Stimulated activated naive CD4-positive, alpha-beta T cell treated with Interleukin-2 at 50 U/mL for 16 hours (primary cell): ENCODE data around the gene SLC22A6.

Experiments used
- DNase-seq: peaks from one replicate; lab custom pipeline; 2025; lab: John Stamatoyannopoulos, UW

SLC22A6 gene, protein sequence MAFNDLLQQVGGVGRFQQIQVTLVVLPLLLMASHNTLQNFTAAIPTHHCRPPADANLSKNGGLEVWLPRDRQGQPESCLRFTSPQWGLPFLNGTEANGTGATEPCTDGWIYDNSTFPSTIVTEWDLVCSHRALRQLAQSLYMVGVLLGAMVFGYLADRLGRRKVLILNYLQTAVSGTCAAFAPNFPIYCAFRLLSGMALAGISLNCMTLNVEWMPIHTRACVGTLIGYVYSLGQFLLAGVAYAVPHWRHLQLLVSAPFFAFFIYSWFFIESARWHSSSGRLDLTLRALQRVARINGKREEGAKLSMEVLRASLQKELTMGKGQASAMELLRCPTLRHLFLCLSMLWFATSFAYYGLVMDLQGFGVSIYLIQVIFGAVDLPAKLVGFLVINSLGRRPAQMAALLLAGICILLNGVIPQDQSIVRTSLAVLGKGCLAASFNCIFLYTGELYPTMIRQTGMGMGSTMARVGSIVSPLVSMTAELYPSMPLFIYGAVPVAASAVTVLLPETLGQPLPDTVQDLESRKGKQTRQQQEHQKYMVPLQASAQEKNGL

DNA sequence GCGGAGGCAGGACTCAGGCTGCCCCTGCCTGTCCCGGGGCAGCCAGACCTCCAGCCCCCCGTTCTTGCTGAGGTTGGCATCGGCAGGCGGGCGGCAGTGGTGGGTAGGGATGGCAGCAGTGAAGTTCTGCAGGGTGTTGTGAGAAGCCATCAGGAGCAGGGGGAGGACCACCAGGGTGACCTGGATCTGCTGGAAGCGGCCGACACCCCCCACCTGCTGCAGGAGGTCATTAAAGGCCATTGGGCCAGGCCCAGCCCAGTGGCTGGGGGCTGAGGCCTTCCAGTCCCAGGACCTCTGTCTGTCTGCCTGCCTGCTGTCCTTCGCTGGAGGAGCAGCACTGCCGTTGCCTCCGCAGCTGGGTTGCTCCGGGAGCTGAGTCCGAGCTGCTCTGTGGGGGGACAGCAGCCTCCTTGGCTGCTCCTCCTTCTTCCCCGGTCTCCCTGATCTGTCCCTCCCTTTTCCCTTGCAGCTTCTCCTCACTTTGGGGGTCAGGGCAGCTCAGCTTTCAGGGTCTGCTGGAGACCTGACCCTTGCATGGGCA is at the start of gene SLC22A6:
SLC22A6 (minus strand) TSS at position 517 of the 541 bp plus-strand sequence; CDS start at position 240, 277 bp downstream.
- no peak for DNase-seq

DNA sequence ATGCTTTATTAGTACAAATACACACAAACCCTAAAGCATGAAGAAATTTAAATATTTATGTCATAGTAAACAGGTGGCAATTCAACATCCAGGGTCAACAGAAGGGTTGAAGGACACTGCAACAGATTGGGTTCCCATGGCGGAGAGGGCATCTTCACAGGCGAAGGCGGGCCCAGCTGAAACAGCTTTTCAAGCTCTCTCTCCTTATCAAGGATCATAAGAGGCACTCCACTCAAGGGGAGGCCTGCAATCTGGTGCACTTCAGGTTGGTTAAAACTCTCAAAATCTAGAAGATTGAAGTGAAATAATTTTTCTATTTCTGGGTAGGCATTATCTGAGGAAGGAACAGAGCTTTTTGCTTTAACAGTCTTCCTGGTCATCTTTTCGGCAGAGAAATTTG is 47.7 kb upstream of the SLC22A6 start:
- no peak for DNase-seq

DNA sequence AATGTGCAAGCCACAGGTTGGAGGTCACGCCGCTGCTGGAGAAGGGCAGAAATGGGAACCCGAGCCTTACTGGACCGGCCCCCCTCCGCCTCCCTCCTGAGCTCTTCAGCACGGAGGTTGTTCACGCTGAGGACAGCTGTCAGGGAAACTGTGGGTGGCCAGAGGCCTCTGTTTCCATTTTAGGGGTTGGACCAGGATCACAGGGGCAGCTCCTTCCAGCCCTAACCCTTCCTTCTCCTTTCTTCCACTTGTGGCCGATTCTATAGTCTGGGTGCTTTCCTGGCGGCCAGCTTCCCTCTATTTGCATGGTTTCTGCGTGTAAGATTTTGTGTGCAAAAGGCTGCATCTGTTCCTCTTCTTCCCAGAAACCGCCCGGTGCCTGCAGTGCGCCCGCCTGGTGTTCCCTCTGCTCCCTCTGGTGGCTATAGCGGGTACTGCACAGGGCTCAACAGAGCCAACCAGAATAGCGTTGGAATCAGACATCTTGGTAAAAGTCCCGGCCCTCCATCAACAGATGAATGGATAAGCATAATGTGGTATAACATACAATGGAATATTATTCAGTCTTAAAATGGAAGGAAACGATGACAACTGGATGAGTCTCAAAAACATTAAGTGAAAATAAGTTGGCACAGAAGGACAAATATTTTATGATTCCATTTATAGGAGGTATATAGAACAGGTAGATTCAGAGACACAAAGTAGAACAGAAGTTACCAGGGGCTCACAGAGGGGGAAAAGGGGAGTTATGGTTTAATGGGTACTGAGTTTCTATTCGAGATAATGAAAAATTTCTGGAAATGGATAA is 39.3 kb upstream of the SLC22A6 start:
- peak; percentile 75 for DNase-seq

DNA sequence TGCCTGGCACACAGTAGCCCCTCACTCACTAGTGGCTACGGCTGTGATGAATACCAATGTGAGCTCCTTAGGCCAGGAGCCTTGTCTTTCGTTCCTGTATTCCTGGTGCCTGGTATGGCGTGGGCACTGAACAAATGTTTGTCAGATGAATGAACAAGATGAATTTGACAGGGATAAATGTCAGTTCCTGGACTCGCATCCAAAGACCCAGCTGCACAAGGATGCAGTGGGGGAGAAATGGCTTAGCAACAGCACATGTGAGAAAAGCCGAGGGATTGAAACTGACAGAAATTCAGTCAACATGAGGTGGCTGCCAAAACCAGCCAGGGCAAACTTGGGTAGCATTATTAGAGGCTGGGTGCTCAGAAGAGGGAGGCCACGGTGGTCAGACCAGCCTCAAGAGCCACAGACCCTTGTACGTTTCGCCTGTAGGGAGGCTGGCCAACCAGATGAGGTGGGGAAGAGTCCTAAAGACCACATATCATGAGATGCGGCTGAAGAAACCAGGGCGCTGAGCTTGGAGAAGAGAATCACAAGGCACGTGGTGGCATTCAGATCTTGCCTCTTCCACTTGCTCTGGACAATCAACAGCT is 38.6 kb upstream of the SLC22A6 start:
- no peak for DNase-seq

DNA sequence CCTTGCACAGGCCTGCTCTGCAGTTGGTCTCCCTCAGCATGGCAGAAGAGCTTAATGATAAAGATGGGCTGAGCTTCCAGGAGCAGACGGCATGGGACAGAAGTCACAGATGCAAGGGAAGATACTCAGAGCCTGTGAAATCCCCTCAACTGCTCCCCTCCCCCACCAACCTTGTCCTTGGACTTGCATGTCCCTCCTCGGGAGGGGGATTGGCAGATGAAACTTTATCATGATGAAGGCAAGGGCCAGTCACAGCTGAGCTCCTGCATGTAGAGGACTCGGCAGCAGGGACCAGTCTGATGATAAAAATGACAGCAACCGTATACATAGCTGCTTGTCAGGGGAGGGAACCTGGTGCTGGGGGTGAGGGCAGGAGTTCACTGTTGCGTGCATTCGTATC is 37.7 kb upstream of the SLC22A6 start:
- no peak for DNase-seq

DNA sequence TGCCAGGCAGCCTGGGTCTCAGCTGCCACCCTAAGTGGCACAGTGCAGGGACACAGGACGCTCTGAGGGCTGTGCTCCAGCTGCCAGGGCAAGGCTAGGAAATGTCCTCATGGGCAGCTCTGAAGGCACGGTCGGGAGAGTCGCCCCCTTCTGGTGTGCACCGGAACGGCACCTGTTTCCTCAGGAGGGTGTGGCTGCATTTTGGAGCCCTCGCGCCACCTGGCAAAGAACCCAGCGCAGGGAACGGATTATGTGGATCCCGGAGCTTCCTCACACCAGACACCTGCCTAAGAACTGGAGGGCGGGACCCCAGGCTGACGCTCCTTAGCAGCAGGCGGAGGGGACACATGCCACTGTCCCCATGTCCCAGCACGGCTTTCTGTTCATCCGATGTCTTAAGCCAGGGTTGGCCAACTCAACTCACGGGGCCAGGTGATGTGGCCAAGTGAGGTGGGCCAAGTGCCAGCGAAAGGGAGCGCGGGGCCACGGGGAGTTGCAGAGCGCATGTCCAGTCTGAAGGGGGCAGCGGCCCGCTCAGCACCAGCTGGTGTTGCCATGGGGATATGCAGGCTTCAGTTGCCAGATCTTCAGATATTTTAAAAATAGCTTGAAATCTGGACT is 36.0 kb upstream of the SLC22A6 start:
- no peak for DNase-seq

DNA sequence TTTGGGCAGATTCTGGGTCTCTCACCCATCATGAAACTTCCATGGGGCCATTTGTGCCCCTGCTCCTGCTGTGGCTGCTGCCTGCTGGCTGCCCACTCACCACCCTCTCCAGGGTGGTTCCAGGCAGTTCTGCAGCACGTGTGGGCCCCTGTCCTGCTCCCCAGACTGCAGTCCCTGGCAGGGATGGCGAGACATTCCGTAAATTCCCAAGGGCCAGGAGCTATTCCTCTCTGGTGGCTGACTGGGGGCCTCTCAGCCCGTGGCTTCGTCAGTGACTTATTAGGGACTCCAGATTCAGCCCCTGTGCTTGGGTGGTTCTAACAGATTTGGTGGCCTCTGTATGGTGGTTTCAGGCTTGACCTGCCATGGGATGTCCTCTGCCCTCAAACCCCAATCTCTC is 34.7 kb upstream of the SLC22A6 start:
- DNase-seq, result no peak

DNA sequence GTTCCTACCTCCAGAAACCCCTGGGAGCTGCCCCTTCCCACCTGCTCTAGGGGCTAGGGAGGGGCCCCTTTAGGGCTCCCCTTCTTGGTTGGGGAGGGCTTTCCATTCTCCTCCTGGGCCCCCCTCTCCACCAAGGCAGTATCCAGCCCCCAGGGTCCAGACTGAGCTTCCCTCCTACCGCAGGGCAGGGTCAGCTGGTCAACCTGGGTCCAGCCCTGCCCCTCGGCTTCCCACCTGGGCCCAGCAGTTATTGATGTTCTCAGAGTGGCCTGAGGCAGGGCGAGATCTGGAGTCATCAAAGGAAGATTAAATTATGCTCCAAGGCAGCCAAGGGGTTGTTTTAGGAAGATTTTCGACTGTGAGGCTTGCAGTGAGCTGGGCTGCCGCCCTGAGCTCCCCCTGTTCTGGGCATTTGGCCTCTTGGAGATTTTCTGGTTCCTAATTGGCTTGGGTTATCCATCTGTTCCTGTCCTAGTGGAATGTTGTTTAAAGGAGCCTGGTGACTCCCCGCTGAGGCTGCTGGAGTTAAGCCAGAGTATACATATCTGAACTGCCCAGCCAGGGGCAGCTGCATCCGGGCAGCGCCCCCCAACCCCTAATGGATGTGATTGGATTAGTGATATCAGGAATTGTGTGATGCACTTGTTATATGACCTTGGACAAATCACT is 32.7 kb upstream of the SLC22A6 start:
- DNase-seq, result no peak

DNA sequence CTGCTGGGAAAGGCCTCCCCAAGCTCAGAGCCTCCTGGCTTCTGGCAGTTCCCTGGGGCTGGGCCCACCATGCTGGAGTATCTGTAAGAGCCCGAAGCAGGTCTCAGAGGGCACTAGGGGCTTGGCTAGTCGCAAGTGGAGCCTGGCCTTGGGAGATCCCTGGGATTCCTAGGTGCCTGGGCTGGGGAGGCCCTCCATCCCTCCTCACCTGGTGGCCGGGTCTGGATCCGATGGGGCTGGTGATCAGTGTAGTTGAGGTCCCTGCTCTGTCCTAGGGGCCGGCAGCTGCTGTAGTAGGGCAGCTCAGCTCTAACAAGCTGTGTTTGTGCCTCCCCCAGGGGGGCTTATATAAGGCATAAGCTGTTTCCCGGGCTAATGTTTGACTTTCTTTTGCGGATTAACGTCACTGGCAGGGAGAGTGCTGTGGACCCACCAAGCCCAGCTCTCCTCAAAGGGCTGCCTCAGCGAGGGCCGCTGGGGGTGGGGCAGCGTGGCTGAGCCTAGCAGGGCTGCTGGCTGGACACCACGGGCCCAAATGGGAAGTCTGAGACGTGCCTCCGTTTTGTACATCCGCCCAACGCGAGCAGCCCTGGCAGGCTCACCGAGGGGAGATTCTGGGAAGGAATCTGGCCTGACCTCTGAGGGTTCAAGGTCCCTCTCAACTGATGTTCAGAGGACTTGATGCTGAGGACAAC is 30.9 kb upstream of the SLC22A6 start, which contains the start of gene SLC22A8:
SLC22A8 (minus strand) TSS at position 321 of the 695 bp plus-strand sequence. CDS start 883 bp downstream, outside the sequence.
- no peak for DNase-seq

DNA sequence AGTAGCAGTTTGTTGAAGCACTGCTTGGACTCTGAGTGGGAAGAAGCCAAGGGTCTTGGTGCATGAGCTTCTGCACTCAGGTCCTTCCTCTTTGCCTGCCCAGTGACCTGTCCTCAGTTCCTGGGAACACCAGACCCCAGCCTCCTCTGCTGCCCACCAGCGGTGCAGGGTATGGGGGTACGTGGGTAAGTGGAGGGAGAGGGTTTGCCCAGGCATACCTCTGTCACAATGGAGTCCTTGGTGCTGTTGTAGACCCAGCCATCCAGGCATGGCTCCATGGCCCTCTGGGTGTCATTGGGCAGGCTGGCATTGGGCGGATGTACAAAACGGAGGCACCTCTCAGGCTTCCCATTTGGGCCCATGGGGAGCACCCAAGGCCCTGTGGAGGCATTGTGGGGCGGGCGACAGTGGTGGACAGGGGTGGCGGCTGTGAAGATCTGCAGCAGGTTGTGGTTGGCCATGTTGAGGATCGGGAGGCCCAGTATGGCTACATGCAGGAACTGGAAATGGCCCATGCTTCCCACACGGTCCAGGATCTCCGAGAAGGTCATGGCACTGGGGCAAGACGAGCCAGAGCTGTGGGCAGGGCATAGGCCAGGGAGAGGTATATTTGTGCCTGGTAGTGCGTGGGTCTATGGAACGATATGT is 29.8 kb upstream of the SLC22A6 start:
- DNase-seq, result no peak

DNA sequence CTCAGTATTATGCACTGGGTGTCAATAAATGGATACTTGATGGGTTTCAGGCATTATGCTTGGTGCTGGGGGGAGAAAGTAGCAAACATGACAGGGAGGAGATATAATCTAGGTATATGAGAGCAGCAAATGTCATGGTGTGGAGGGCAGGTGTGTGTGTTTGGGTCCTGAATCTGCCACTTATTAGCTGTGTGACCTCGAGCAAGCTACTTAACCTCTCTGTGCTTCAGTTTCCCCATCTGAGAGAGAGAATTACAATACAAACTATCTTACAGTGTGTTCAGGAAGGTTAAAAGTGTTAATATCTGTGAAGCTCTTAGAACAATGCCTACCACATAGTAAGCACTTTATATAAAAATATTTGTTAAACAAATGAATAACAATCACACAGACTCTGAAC is 28.1 kb upstream of the SLC22A6 start:
- no peak for DNase-seq

DNA sequence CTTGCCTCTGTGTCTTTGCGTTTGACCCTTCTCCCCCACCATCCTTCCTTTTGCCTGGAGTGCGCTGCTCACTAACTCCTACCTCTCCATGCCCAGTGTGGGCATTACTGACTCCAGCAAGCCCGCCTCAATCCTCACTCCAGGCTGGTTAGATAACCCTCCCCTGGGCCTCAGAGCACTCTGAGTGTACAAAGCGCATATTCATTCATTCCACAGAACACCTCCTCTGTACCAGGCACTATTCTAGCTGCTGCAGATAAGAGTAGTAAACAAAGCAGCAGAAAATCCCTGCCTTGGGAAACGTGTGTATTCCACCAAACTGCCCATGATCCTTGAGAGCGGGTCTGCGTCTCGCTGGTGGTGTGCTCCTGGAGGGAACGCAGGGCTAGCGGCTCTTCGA is 27.7 kb upstream of the SLC22A6 start:
- DNase-seq, result no peak

DNA sequence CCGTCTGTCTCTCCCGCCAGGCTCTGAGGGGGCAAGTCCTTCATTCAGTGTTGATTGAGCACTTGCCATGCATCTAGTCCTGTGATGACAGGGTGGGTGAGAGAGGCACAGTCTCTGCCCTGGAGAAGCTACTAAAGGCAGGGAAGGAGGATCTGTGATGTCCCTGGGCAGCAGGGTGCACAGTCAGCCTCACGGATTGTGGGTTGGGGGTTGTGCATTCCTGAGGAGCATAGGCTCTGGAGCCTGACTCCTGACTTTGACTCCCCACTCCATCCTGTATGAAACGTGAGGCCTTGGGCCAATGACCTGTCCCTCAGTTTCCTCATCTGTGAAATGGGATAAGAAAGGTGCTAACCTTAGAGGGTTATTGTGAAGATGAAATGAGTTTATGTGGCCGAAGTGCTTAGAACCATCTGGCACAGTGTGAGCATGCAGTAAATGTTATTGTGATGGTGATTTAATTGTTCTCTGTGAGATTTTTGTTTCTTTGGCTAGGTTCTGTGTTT is 26.2 kb upstream of the SLC22A6 start:
- no peak for DNase-seq

DNA sequence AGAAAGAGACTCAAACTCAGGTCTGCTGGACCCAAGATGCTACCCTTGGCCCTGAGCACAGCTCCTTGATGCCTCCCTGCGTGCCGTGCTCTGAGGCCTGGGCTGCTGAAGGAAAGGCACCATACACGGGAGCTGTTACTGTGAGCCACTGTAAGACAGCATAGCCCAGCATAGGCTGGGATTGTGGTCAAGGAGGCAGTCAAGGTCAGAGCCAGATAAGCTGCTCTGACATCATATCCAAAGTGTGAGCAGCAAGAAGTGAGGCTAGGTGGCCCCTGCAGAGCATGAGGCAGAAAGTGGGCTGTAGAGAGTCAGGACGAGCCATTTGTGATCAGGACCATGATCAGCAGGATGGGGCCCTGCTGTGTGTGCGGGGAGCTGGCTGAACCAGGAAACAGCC is 23.2 kb upstream of the SLC22A6 start:
- no peak for DNase-seq

DNA sequence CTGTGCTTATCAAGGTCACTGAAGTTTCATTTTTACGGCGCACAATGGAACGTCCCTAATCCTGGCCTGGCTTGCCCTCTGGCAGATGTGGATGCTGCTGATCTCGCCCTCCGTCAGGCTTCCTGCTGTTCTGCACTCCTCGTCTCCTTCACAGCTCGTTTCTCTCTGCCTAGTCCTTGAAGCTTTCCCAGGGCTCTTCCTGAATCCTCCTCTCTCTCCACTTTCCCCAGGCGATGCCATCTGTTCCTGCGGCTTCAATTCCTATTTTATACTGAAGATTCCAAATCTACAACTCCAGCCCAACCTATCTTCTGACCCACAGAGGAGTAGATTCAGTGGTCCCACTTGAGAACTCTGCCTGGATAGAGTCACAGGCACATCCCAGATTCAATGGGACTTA is 16.7 kb upstream of the SLC22A6 start:
- no peak for DNase-seq

DNA sequence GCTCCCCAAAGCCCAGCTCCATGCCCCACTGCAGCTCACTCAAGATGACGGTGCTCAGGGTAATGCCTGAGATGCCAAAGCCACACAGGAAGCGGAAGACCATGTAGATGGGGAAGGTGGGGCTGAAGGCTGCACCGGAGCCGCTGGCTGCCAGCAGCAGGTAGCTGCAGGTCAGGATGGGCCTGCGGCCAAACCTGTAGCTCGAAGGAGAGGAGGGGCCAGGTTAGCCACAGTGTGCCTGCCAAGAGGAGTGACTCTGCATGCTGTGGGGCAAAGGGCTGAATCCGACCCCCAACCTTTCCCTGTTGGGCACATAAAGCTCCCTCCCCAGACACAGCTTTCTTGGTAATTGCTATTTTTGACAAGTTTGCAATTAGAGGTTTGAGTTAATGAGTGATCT is 14.9 kb upstream of the SLC22A6 start:
- no peak for DNase-seq

DNA sequence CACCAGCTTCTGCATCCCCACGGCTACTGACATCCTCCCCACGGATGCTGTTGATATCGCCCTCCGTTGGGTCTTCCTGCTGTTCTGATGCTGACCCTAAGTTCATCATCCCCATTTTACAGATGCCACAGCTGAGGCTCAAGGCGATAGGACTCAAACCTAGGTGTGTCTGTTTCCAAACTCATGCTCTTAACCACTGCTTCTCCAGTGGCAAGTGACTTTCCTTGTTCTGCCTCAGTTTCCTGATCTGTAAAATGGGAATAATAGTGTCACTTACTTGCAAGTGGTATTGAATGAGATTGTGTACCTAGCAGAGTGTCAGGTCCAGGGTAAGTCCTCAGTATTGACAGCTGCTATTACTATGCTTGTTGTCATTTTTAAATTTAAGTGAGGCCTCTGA is 14.4 kb upstream of the SLC22A6 start:
- DNase-seq, result no peak

DNA sequence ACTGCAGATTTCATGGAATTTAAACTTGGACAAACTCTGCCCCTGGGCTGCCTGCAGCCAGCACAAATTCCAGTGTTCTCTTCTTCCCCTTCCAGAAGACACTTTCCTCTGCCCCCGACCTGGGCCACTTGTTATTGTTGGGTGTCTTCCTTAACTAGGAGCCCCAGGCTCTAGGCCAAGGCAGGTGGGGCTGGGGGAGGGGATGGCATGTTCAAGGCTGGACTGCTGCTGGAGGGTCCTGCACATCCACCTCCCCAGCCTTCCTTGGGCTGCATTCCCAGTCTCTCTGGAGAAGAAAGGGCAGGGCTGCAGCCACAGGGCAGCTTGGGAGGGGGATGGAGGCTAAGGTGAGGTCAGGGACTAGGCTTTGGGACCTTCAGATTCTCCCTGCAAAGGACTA is 11.5 kb upstream of the SLC22A6 start:
- DNase-seq, result no peak

DNA sequence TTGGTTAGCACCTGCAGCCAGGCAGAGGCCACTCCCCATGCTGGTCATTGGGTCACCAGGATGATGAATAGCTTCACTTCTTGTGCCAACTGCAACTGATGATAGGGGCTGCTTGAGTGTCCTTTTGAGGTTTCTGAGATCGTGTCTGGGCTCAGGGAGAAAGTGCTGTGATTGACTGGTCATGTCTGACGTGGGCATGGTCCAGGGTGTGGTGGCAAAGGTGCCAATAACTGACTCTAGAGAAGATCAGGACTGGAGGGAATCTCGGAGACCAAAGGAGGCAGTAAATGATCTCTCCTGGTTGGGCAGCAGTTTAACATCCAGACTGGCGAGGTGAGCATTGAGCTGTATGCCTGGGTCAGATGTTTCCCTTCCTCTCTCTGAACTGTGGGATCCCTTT is 10.0 kb upstream of the SLC22A6 start:
- no peak for DNase-seq

DNA sequence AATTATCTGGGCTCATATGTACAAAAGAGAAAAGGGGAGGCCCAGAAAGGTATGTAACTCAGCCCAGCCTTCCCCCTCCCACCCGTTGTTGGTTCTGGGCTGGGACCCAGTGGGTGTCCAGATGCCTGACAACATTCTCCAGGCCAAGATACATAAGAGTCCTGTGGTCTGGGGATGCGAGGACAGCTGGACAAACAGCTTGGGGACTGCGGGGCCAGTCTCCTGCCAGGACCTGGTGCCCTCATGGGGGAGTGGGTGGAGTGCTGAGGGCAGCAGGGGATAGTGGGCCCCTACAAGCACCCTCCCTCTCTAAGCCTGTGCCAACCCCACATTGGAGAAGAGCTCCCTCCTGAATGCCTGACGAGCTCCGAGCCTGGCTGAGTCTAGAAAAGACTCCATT is 3.5 kb upstream of the SLC22A6 start:
- no peak for DNase-seq
